Panc1 (cell line): Measurements from ENCODE around the gene TJP1. TPM values are rescaled to one million over a fixed set of nuclear protein-coding genes. Genes with fewer than 3 reads are reported as not detected.

Experiments
- ATAC-seq: fragments of 200-7000 bp; cut with Tn5 transposase; 2 replicates; pipeline ENCODE4 v1.9.1; 2020; ENCODE audit warnings: mild to moderate bottlenecking, moderate library complexity
- BruUV-seq: library from RNA; stranded (reverse); fragments of 400-500 nt; replicated peaks from 2 replicates; lab custom pipeline; 2021; lab: Mats Ljungman, UMichigan
- CTCF ChIA-PET: fragments of 300-600 bp; sonication (Branson Sonifier 250); formaldehyde crosslinking; loops from one replicate; lab custom pipeline; 2022; ENCODE audit warnings: antibody characterized with exemption; lab: Charles Lee
- POLR2A ChIA-PET: fragments of 300-600 bp; sonication (Branson Sonifier 250); formaldehyde crosslinking; loops from one replicate; lab custom pipeline; 2022; ENCODE audit warnings: antibody characterized with exemption; lab: Charles Lee
- DNase-seq: peaks from one replicate; pipeline ENCODE4 v3.0.0-alpha.2; 2010; ENCODE audit warnings: low read depth, low spot score
- H3K27ac ChIP-seq: 2 replicates; pipeline ENCODE4 v1.5.1; 2011; ENCODE audit warnings: mild to moderate bottlenecking, low read length, inconsistent platforms
- H3K27me3 ChIP-seq: fragments of 200-500 bp; sonication (Bioruptor generic); 2 replicates; pipeline ENCODE4 v1.6.0; 2014; ENCODE audit warnings: low read length, inconsistent platforms; ENCODE audit not compliant: control insufficient read depth, insufficient read depth
- H3K36me3 ChIP-seq: fragments of 200-500 bp; sonication (Bioruptor generic); 2 replicates; pipeline ENCODE4 v1.5.1; 2014; ENCODE audit warnings: inconsistent platforms, mild to moderate bottlenecking, low read length, moderate library complexity; ENCODE audit not compliant: control insufficient read depth, insufficient read depth
- H3K4me1 ChIP-seq: 2 replicates; pipeline ENCODE4 v1.5.1; 2011; ENCODE audit warnings: inconsistent platforms, mild to moderate bottlenecking, low read length, moderate library complexity; ENCODE audit not compliant: control insufficient read depth, insufficient read depth
- H3K4me3 ChIP-seq, 2 experiments: 2 replicates each; pipeline ENCODE4 v1.5.1; 2011 to 2012; ENCODE audit warnings: low read depth in 2 of 2, low read length in 2 of 2, mild to moderate bottlenecking in 2 of 2, inconsistent platforms in 1 of 2, moderate library complexity in 1 of 2
- H3K9me3 ChIP-seq: fragments of 200-500 bp; sonication (Bioruptor generic); 2 replicates; pipeline ENCODE4 v1.5.1; 2014; ENCODE audit warnings: low read depth, mild to moderate bottlenecking, inconsistent platforms, low read length, moderate library complexity; ENCODE audit not compliant: control insufficient read depth, insufficient read depth
- CTCF ChIP-seq: fragments of 450-650 bp; IDR thresholded peaks from 2 replicates; pipeline ENCODE4 v1.5.1; 2017; ENCODE audit warnings: mild to moderate bottlenecking
- POLR2AphosphoS5 ChIP-seq: IDR thresholded peaks from 2 replicates; pipeline ENCODE4 v1.6.1; 2012; ENCODE audit warnings: mild to moderate bottlenecking, low read depth, low read length, moderate library complexity
- SIN3A ChIP-seq: IDR thresholded peaks from 2 replicates; pipeline ENCODE4 v1.6.1; 2012; ENCODE audit warnings: low read depth, mild to moderate bottlenecking, low read length, moderate library complexity, borderline replicate concordance; ENCODE audit not compliant: insufficient read depth
- TCF7L2 ChIP-seq: IDR thresholded peaks from 2 replicates; pipeline ENCODE4 v1.6.1; 2011; ENCODE audit warnings: mild to moderate bottlenecking, low read depth, low read length, inconsistent platforms
- in situ Hi-C: cut with HindIII; loops from 2 replicates; pipeline ENCODE4 v1.10.0; 2016; ENCODE audit warnings: low sequenced_read_pairs, low pct_unique_long_range_greater_than_20kb
- intact Hi-C: fragments of 100-400 bp; cut with micrococcal nuclease; formaldehyde crosslinking; loops from one replicate; pipeline ENCODE4 v1.10.0; 2022; ENCODE audit not compliant: unreplicated experiment
- total RNA-seq: library from RNA; stranded (reverse); gene quantifications from one replicate; pipeline ENCODE4 v1.2.1, GENCODE V29; 2021; ENCODE audit not compliant: unreplicated experiment
- TF ChIP-seq, protein P1 (sequence below), 2 experiments: IDR thresholded peaks; 2 replicates each; pipeline ENCODE4 v1.6.1; 2011 to 2012; ENCODE audit warnings: low read depth in 2 of 2, control low read depth in 1 of 2, low read length in 1 of 2, mild to moderate bottlenecking in 1 of 2, moderate library complexity in 1 of 2; ENCODE audit not compliant: insufficient read depth in 1 of 2

TJP1 gene
- total RNA-seq, 1 experiment from 2014 or later = 79.1 TPM

- ATAC-seq (no peak), DNase-seq (no peak)
- in situ Hi-C loops (no loop called here), intact Hi-C loops (loop anchor here (5.0 to 10.0 kb wide), 4 partner anchors 45 to 405 kb away; no protein-coding TSS in a partner anchor)
- Histone ChIP-seq H3K4me1 (peaks cover 13% of the 10 kb centered on the region), H3K9me3 (no peaks in the 10 kb centered on the region), H3K27me3 (no peaks in the 10 kb centered on the region), H3K36me3 (no peaks in the 10 kb centered on the region), H3K4me3 (no peak overlapping the region), H3K27ac (no peak overlapping the region)
- ChIA-PET CTCF (no interaction called here), POLR2A (no interaction called here)
- BruUV-seq = no TSS peak
- TF ChIP-seq, protein P1, sequence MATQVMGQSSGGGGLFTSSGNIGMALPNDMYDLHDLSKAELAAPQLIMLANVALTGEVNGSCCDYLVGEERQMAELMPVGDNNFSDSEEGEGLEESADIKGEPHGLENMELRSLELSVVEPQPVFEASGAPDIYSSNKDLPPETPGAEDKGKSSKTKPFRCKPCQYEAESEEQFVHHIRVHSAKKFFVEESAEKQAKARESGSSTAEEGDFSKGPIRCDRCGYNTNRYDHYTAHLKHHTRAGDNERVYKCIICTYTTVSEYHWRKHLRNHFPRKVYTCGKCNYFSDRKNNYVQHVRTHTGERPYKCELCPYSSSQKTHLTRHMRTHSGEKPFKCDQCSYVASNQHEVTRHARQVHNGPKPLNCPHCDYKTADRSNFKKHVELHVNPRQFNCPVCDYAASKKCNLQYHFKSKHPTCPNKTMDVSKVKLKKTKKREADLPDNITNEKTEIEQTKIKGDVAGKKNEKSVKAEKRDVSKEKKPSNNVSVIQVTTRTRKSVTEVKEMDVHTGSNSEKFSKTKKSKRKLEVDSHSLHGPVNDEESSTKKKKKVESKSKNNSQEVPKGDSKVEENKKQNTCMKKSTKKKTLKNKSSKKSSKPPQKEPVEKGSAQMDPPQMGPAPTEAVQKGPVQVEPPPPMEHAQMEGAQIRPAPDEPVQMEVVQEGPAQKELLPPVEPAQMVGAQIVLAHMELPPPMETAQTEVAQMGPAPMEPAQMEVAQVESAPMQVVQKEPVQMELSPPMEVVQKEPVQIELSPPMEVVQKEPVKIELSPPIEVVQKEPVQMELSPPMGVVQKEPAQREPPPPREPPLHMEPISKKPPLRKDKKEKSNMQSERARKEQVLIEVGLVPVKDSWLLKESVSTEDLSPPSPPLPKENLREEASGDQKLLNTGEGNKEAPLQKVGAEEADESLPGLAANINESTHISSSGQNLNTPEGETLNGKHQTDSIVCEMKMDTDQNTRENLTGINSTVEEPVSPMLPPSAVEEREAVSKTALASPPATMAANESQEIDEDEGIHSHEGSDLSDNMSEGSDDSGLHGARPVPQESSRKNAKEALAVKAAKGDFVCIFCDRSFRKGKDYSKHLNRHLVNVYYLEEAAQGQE (IDR thresholded peaks at IDR 0.05; ENCODE audit: insufficient read depth in 1 of 2, low read depth in 2 of 2, low read length in 1 of 2) = no peak
- TF ChIP-seq POLR2AphosphoS5 = no peak
- TF ChIP-seq CTCF = no peak
- no peak for TF ChIP-seq TCF7L2
- no peak for TF ChIP-seq SIN3A
Observed at GRCh38 chr15:29669823-29670222, 152.4 kb downstream of the TJP1 start.

GRCh38 chr15:29668120-29668602 lies 154.1 kb downstream of the TJP1 start:
- no TSS peak for BruUV-seq
- POLR2A ChIA-PET = no interaction called here
- TF ChIP-seq POLR2AphosphoS5 (no peak), CTCF (peak; percentile 95)
- intact Hi-C loops = loop anchor here (5.0 to 10.0 kb wide), 4 partner anchors 47 to 407 kb away; no protein-coding TSS in a partner anchor
- Histone ChIP-seq H3K27me3 (no peaks in the 10 kb centered on the region), H3K9me3 (no peaks in the 10 kb centered on the region), H3K4me3 (no peak overlapping the region), H3K4me1 (peaks cover 13% of the 10 kb centered on the region), H3K36me3 (no peaks in the 10 kb centered on the region), H3K27ac (no peak overlapping the region)
- no peak for DNase-seq
- in situ Hi-C loops = no loop called here
- ATAC-seq = peak; percentile 90
- CTCF ChIA-PET = interaction anchor here (0.6 kb wide), 1 partner anchor 509 kb away, joined by 8 read pairs; no protein-coding TSS in a partner anchor
